ENCODE data around the gene PUS1. TPM values are rescaled to one million over a fixed set of nuclear protein-coding genes. Genes with fewer than 3 reads are reported as not detected.
"Not testable (repeated sequence)": the region's sequence is repeated elsewhere in the genome, so short reads cannot be mapped to it uniquely, and the experiment has no call there.

PUS1 gene
- total RNA-seq, 1 donor from 2014 or later = 60.3 TPM

DNA sequence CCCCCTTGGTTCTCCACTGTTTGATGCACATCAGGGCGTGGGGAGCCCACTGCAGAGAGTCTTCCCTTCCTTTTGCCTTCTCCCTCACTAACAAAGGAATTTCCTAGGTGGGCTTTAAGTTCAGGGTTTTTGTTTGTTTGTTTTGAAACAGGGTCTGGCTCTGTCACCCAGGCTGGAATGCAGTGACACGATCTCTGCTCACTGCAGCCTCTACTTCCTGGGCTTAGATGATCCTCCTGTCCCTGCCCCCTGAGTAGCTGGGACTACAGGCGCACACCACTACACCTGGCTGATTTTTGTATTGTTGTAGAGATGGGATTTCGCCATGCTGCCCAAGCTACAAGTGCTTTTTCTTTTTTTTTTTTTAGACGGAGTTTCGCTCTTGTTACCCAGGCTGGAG lies 54.5 kb downstream of the PUS1 start:
- Mint-ChIP-seq H3K4me3 (no peak overlapping the region), H3K9me3 (no peaks in the 10 kb centered on the region), H3K4me1 (no peaks in the 10 kb centered on the region), H3K36me3 (ENCODE audit: low read depth) (peaks cover 82% of the 10 kb centered on the region), H3K27me3 (no peaks in the 10 kb centered on the region), H3K27ac (no peak overlapping the region)
- ChIA-PET POLR2A (no interaction called here), CTCF (no interaction called here)
- TF ChIP-seq, protein P1, sequence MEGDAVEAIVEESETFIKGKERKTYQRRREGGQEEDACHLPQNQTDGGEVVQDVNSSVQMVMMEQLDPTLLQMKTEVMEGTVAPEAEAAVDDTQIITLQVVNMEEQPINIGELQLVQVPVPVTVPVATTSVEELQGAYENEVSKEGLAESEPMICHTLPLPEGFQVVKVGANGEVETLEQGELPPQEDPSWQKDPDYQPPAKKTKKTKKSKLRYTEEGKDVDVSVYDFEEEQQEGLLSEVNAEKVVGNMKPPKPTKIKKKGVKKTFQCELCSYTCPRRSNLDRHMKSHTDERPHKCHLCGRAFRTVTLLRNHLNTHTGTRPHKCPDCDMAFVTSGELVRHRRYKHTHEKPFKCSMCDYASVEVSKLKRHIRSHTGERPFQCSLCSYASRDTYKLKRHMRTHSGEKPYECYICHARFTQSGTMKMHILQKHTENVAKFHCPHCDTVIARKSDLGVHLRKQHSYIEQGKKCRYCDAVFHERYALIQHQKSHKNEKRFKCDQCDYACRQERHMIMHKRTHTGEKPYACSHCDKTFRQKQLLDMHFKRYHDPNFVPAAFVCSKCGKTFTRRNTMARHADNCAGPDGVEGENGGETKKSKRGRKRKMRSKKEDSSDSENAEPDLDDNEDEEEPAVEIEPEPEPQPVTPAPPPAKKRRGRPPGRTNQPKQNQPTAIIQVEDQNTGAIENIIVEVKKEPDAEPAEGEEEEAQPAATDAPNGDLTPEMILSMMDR (IDR thresholded peaks at IDR 0.05) = no peak
- no peak for DNase-seq
- ATAC-seq (ENCODE audit: low read depth) = no peak
- intact Hi-C loops (cut with micrococcal nuclease) = no loop called here

DNA sequence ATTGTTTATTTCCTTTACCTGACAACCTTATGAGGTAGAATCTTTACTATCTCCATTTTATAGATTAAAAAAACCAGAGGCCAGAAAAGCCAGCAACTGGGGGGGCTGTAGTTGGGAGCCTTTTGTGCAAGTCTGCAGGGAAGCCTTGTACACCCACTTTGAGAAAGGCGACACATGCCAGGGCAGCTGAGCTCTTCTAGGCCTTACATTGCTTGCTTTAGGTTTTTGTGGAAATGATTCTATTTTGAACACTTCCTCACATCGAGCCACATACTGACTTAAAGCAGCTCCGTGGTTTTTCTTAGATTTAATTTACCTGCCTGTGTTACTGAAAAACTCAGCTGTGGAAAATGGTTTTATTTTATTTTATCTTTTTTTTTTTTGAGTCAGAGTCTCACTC lies 55.3 kb downstream of the PUS1 start:
- peaks cover 88% of the 10 kb centered on the region for H3K36me3 Mint-ChIP-seq (ENCODE audit: low read depth)
- no peak overlapping the region for H3K27ac Mint-ChIP-seq
- no peak for ATAC-seq (ENCODE audit: low read depth)
- no peaks in the 10 kb centered on the region for H3K4me1 Mint-ChIP-seq
- no peak overlapping the region for H3K4me3 Mint-ChIP-seq
- intact Hi-C loops (cut with micrococcal nuclease) = no loop called here
- no peak for DNase-seq
- ChIA-PET POLR2A (no interaction called here), CTCF (no interaction called here)
- no peaks in the 10 kb centered on the region for H3K9me3 Mint-ChIP-seq
- no peaks in the 10 kb centered on the region for H3K27me3 Mint-ChIP-seq
- TF ChIP-seq, protein P1 (IDR thresholded peaks at IDR 0.05) = no peak

DNA sequence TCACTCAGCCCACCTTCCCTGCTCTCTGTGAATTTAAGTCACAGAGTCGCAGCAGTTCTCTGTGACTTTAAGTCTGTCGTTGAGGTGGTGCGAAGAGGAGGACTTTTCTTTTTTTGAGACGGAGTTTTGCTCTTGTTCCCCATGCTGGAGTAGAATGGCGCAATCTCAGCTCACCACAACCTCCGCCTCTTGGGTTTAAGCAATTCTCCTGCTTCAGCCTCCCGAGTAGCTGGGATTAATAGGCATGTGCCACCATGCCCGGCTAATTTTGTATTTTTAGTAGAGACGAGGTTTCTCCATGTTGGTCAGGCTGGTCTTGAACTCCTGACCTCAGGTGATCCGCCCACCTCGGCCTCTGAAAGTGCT lies 56.4 kb downstream of the PUS1 start:
- peaks cover 89% of the 10 kb centered on the region for H3K36me3 Mint-ChIP-seq (ENCODE audit: low read depth)
- ATAC-seq (ENCODE audit: low read depth); POLR2A ChIA-PET; H3K4me3 Mint-ChIP-seq; intact Hi-C loops (cut with micrococcal nuclease); H3K4me1 Mint-ChIP-seq; H3K9me3 Mint-ChIP-seq; DNase-seq; H3K27me3 Mint-ChIP-seq; H3K27ac Mint-ChIP-seq: not testable (repeated sequence)
- CTCF ChIA-PET = interaction anchor here (1.2 kb wide), 1 partner anchor 27 kb away, joined by 3 read pairs; no protein-coding TSS in a partner anchor

DNA sequence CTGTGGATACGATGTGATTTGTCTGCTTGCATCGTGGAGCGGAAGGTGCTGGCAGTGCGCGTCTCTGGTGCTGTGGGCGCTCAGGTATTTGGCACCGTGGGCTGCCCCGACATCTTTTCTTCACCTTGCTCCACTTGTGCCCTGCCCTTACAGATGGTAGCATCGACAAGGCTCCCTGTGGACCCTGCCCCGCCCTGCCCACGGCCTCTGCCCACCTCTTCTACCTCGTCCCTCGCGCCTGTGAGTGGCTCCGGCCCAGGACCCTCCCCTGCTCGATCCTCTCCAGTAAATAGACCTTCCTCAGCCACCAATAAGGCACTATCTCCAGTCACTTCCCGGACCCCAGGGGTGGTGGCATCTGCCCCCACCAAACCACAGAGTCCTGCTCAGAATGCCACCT lies 57.3 kb downstream of the PUS1 start:
- TF ChIP-seq, protein P1 (IDR thresholded peaks at IDR 0.05) = no peak
- ATAC-seq (ENCODE audit: low read depth) (no peak), DNase-seq (no peak)
- H3K9me3 Mint-ChIP-seq = no peaks in the 10 kb centered on the region
- intact Hi-C loops (cut with micrococcal nuclease) = no loop called here
- ChIA-PET POLR2A (no interaction called here), CTCF (no interaction called here)
- no peak overlapping the region for H3K4me3 Mint-ChIP-seq
- no peaks in the 10 kb centered on the region for H3K27me3 Mint-ChIP-seq
- no peaks in the 10 kb centered on the region for H3K4me1 Mint-ChIP-seq
- H3K27ac Mint-ChIP-seq = no peak overlapping the region
- peaks cover 89% of the 10 kb centered on the region for H3K36me3 Mint-ChIP-seq (ENCODE audit: low read depth)

DNA sequence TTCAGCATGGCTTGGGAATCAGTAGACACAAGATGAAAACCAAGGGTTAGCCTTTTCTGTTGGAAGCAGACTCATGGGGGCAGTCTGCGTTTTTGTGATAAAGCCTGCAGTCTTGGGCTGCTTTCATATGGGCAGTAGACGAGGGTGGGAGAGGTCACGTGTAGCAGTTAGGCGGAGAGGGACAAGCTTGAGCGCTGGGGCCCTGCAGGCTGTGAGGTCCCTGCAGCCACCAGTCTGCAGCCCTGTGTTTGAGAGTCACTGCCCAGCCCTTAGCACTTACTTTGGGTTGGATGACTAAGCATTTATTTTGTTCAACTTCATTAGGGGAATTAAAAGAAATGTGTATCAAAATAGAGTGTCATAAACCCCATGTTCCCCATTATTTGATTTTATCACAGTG lies 57.8 kb downstream of the PUS1 start:
- Mint-ChIP-seq H3K27me3 (no peaks in the 10 kb centered on the region), H3K36me3 (ENCODE audit: low read depth) (peaks cover 89% of the 10 kb centered on the region), H3K4me1 (no peaks in the 10 kb centered on the region), H3K9me3 (no peaks in the 10 kb centered on the region), H3K4me3 (no peak overlapping the region), H3K27ac (no peak overlapping the region)
- ChIA-PET CTCF (no interaction called here), POLR2A (no interaction called here)
- intact Hi-C loops (cut with micrococcal nuclease) = no loop called here
- ATAC-seq (ENCODE audit: low read depth) (no peak), DNase-seq (no peak)
- TF ChIP-seq, protein P1 (IDR thresholded peaks at IDR 0.05) = no peak

DNA sequence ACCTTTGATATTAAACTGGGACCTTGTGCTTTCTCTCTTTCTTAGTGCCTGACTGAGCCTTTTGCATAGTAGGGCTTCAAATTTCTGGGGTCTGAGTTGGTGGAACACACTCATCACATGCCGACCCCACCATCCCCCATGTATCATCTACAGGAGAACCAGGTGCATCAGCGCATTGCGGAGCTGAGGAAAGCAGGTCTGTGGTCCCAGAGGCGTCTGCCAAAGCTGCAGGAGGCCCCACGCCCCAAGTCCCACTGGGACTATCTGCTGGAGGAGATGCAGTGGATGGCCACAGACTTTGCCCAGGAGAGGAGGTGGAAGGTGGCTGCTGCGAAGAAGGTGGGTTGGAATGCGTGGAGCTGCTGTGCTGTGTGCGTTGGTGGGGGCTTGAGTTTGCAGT lies 58.5 kb downstream of the PUS1 start:
- ATAC-seq (ENCODE audit: low read depth) (no peak), DNase-seq (no peak)
- Mint-ChIP-seq H3K9me3 (no peaks in the 10 kb centered on the region), H3K27ac (no peak overlapping the region), H3K4me3 (no peak overlapping the region), H3K36me3 (ENCODE audit: low read depth) (peaks cover 89% of the 10 kb centered on the region), H3K27me3 (no peaks in the 10 kb centered on the region), H3K4me1 (no peaks in the 10 kb centered on the region)
- TF ChIP-seq, protein P1 (IDR thresholded peaks at IDR 0.05) = no peak
- intact Hi-C loops (cut with micrococcal nuclease) = no loop called here
- ChIA-PET POLR2A (no interaction called here), CTCF (no interaction called here)
